Skeletal muscle tissue (tissue), 4 donors: ENCODE results near the gene NOPCHAP1. TPM values are rescaled to one million over a fixed set of nuclear protein-coding genes. Genes with fewer than 3 reads are reported as not detected.

Experiments used
- H3K27ac ChIP-seq: one replicate; pipeline ENCODE4 v1.7.0; 2013; ENCODE audit warnings: mild to moderate bottlenecking, low read depth, low read length, inconsistent platforms
- H3K27me3 ChIP-seq, 3 donors: one replicate each; pipeline ENCODE4 v1.7.0; 2013; ENCODE audit warnings: low read length in 3 of 3; ENCODE audit not compliant: control insufficient read depth in 3 of 3, insufficient read depth in 3 of 3
- H3K36me3 ChIP-seq, 3 donors: one replicate each; pipeline ENCODE4 v1.7.0; 2013; ENCODE audit warnings: low read length in 3 of 3; ENCODE audit not compliant: control insufficient read depth in 3 of 3, insufficient read depth in 3 of 3
- H3K4me1 ChIP-seq, 3 donors: one replicate each; pipeline ENCODE4 v1.7.0; 2013; ENCODE audit warnings: low read length in 3 of 3, mild to moderate bottlenecking in 3 of 3; ENCODE audit not compliant: control insufficient read depth in 3 of 3, insufficient read depth in 3 of 3
- H3K4me3 ChIP-seq, 3 donors: one replicate each; pipeline ENCODE4 v1.7.0; 2013; ENCODE audit warnings: low read length in 3 of 3
- H3K9ac ChIP-seq, 3 donors: one replicate each; pipeline ENCODE4 v1.7.0; 2013; ENCODE audit warnings: low read length in 3 of 3, mild to moderate bottlenecking in 3 of 3, moderate library complexity in 2 of 3, low read depth in 1 of 3
- H3K9me3 ChIP-seq, 3 donors: one replicate each; pipeline ENCODE4 v1.7.0; 2013; ENCODE audit warnings: low read length in 3 of 3; ENCODE audit not compliant: control insufficient read depth in 3 of 3
- total RNA-seq: library from RNA; depleted of rRNA; stranded (reverse); fragments of >200 nt; gene quantifications from one replicate; pipeline ENCODE4 v1.2.3, GENCODE V29; 2014
- donor health status: Osteomylitis.

NOPCHAP1 gene
- total RNA-seq, 1 donor from 2014 or later: 6.3 TPM

- Histone ChIP-seq H3K9ac (no peak overlapping the region), H3K9me3 (no peaks in the 10 kb centered on the region), H3K4me3 (no peak overlapping the region), H3K27ac (no peak overlapping the region), H3K4me1 (peaks cover 0 to 3% (median under 1%) of the 10 kb centered on the region in 3 donors), H3K27me3 (peaks cover 0 to under 1% (median under 1%) of the 10 kb centered on the region in 3 donors), H3K36me3 (no peaks in the 10 kb centered on the region)
Measured at GRCh38 chr12:104953323-104953722, 32.8 kb upstream of the NOPCHAP1 start.

- Histone ChIP-seq H3K36me3 (no peaks in the 10 kb centered on the region), H3K9ac (no peak overlapping the region), H3K9me3 (no peaks in the 10 kb centered on the region), H3K27ac (no peak overlapping the region), H3K4me1 (peaks cover 10 to 12% (median 11%) of the 10 kb centered on the region in 3 donors), H3K27me3 (peaks cover 0 to 16% (median 7%) of the 10 kb centered on the region in 3 donors), H3K4me3 (no peak overlapping the region)
Measured at GRCh38 chr12:104955703-104956102, 30.4 kb upstream of the NOPCHAP1 start.

- H3K27ac ChIP-seq: no peak overlapping the region
- H3K27me3 ChIP-seq: peaks cover 0 to 16% (median 7%) of the 10 kb centered on the region in 3 donors
- H3K9ac ChIP-seq: peak overlapping the region in 1 of 3 donors; percentile 74
- peak overlapping the region; percentile 54 to 78 (median 57) for H3K4me3 ChIP-seq
- H3K36me3 ChIP-seq: no peaks in the 10 kb centered on the region
- no peaks in the 10 kb centered on the region for H3K9me3 ChIP-seq
- peaks cover 10 to 12% (median 11%) of the 10 kb centered on the region in 3 donors for H3K4me1 ChIP-seq
Measured at GRCh38 chr12:104956870-104957718, 29.0 kb upstream of the NOPCHAP1 start.

- peaks cover 0 to 16% (median 7%) of the 10 kb centered on the region in 3 donors for H3K27me3 ChIP-seq
- no peak overlapping the region for H3K27ac ChIP-seq
- H3K4me3 ChIP-seq: peak overlapping the region; percentile 68 to 79 (median 78)
- peak overlapping the region in 1 of 3 donors; percentile 74 for H3K9ac ChIP-seq
- H3K9me3 ChIP-seq: no peaks in the 10 kb centered on the region
- H3K36me3 ChIP-seq: no peaks in the 10 kb centered on the region
- peaks cover 10 to 12% (median 11%) of the 10 kb centered on the region in 3 donors for H3K4me1 ChIP-seq
Measured at GRCh38 chr12:104957719-104958000, 28.5 kb upstream of the NOPCHAP1 start.

GRCh38 chr12:104958001-104958804, 27.9 kb upstream of the NOPCHAP1 start, which contains the start of gene SLC41A2:
Gene SLC41A2 (minus strand): TSS chr12:104958290. CDS start chr12:104928527, 29,763 bp downstream.
- H3K27ac ChIP-seq: peak within 1 kb of the TSS; percentile 23

GRCh38 chr12:104958805-104959334, 27.2 kb upstream of the NOPCHAP1 start:
- H3K9me3 ChIP-seq: no peaks in the 10 kb centered on the region
- H3K36me3 ChIP-seq: no peaks in the 10 kb centered on the region
- peaks cover 10 to 12% (median 11%) of the 10 kb centered on the region in 3 donors for H3K4me1 ChIP-seq
- peak overlapping the region; percentile 73 to 79 (median 78) for H3K4me3 ChIP-seq
- peak overlapping the region; percentile 23 for H3K27ac ChIP-seq
- H3K27me3 ChIP-seq: peaks cover 0 to 16% (median 12%) of the 10 kb centered on the region in 3 donors
- peak overlapping the region; percentile 59 to 74 (median 64) for H3K9ac ChIP-seq

More at GRCh38 chr12:104958001-104958804, 27.9 kb upstream of the NOPCHAP1 start, which contains the start of gene SLC41A2:
- no peaks in the 10 kb centered on the region for H3K36me3 ChIP-seq
- peaks cover 10 to 12% (median 11%) of the 10 kb centered on the region in 3 donors for H3K4me1 ChIP-seq
- H3K9ac ChIP-seq: peak within 1 kb of the TSS; percentile 62 to 74 (median 64)
- no peaks in the 10 kb centered on the region for H3K9me3 ChIP-seq
- H3K4me3 ChIP-seq: peak within 1 kb of the TSS; percentile 73 to 79 (median 78)
- H3K27me3 ChIP-seq: peaks cover 0 to 16% (median 12%) of the 10 kb centered on the region in 3 donors

- Histone ChIP-seq H3K27ac (peak overlapping the region; percentile 23), H3K9me3 (no peaks in the 10 kb centered on the region), H3K4me1 (peaks cover 10 to 12% (median 11%) of the 10 kb centered on the region in 3 donors), H3K9ac (no peak overlapping the region), H3K4me3 (peak overlapping the region in 2 of 3 donors; percentile 73 to 78), H3K27me3 (peaks cover 0 to 16% (median 12%) of the 10 kb centered on the region in 3 donors), H3K36me3 (no peaks in the 10 kb centered on the region)
Measured at GRCh38 chr12:104959335-104959841, 26.7 kb upstream of the NOPCHAP1 start.

GRCh38 chr12:104960464-104960863, 25.7 kb upstream of the NOPCHAP1 start:
- Histone ChIP-seq H3K9me3 (no peaks in the 10 kb centered on the region), H3K27me3 (peaks cover 0 to 16% (median 12%) of the 10 kb centered on the region in 3 donors), H3K9ac (no peak overlapping the region), H3K4me1 (peaks cover 10 to 12% (median 11%) of the 10 kb centered on the region in 3 donors), H3K27ac (no peak overlapping the region), H3K4me3 (no peak overlapping the region), H3K36me3 (no peaks in the 10 kb centered on the region)

GRCh38 chr12:104963757-104964156, 22.4 kb upstream of the NOPCHAP1 start:
- Histone ChIP-seq H3K4me3 (no peak overlapping the region), H3K9ac (no peak overlapping the region), H3K27me3 (peaks cover 0 to 12% (median 7%) of the 10 kb centered on the region in 3 donors), H3K9me3 (no peaks in the 10 kb centered on the region), H3K27ac (no peak overlapping the region), H3K4me1 (peaks cover 5 to 7% (median 5%) of the 10 kb centered on the region in 3 donors), H3K36me3 (no peaks in the 10 kb centered on the region)
